Measurements from ENCODE around the gene SARS1.

Gene SARS1

DNA sequence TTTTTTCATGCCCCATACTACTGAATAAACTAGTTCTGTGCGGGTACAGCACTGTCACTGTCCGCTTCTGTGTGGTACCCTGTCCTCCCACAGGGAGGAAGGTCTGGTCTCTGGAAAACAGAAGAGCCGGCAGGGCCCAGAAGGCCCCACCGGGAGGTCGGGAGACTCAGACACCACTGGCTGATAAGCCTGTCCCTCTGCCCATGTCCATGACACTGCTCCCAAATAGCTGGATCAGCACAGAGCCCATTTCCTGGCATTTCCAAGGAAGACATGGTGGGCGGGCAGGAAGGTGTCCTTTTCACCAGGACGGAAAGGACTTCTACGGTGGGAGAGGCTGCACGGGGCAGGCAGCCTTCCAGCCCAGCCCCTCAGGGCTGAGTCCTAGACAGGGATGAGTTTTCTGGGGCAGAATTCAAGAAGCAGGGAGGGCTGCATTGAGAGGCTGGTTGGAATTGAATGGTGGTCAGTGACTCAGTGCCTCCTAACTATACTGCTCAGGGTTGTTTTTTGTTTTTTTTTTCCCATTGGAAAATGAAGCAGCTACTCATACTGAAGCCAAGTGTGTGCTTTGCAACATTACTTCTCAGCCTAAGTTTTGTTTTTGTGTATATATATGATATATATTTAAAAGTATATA lies 62.1 kb downstream of the SARS1 start:
- no CpG with 5 or more reads among the region's 9 CpGs for WGBS (ENCODE audit: insufficient coverage, insufficient read length)
- peaks cover 13% of the 10 kb centered on the region for H3K36me3 ChIP-seq (ENCODE audit: control insufficient read depth, insufficient read depth, low read length)
- H3K9me3 ChIP-seq (ENCODE audit: control insufficient read depth, insufficient read depth, low read length) = no peaks in the 10 kb centered on the region
- DNase-seq (ENCODE audit: low read depth, low spot score) = no peak
- H3K27ac ChIP-seq (ENCODE audit: low read length) = no peak overlapping the region
- no peaks in the 10 kb centered on the region for H3K27me3 ChIP-seq (ENCODE audit: control insufficient read depth, insufficient read depth, low read length)
- peaks cover 3% of the 10 kb centered on the region; the same call in 1 of the 2 replicates for H3K4me1 ChIP-seq (ENCODE audit: control insufficient read depth, insufficient read depth, low read length)
- no peak overlapping the region for H3K4me3 ChIP-seq (ENCODE audit: low read length)

DNA sequence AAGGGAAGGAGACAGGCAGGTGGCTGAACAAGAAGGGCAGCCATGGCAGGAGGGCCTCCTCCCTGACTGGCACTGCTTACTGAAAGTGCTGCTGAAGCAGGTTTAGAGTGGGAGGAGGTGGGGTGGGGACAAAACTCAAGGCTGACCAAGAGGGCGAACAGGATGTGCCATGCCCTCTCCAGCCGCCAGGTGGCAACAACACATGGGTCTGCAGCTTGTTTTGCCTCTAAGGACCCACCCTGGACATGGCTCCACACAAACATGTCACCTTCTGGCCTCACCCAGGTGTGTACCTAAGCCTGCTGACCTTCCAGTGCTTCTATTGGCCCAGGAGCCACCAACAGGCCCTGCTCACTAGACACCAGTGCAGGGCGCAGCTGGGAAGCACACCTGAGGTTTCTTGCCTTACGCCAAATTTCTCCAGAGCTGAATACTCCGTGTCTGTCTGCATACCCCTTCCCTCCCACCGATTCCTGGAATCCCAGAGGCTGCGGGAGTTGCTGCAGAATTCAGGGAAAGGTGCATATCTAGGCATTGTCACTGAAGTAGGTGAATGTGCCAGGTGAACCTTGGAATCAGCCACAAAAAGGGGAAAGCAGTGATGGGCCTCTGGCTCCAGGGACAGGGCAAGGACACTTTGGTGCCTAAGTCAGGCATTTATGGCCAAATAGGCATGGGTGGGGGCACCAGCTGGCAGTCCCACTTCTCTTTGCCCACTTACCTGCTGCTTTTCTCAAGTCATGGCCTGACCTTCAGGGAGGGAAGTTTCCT lies 63.9 kb downstream of the SARS1 start:
- Histone ChIP-seq H3K4me3 (ENCODE audit: low read length) (no peak overlapping the region), H3K4me1 (ENCODE audit: control insufficient read depth, insufficient read depth, low read length) (peaks cover 3% of the 10 kb centered on the region), H3K9me3 (ENCODE audit: control insufficient read depth, insufficient read depth, low read length) (no peaks in the 10 kb centered on the region), H3K36me3 (ENCODE audit: control insufficient read depth, insufficient read depth, low read length) (peaks cover 7% of the 10 kb centered on the region), H3K27ac (ENCODE audit: low read length) (no peak overlapping the region), H3K27me3 (ENCODE audit: control insufficient read depth, insufficient read depth, low read length) (no peaks in the 10 kb centered on the region)
- WGBS (ENCODE audit: insufficient coverage, insufficient read length) = no CpG with 5 or more reads among the region's 7 CpGs
- peak; percentile 82 for DNase-seq (ENCODE audit: low read depth, low spot score)

- Histone ChIP-seq H3K36me3 (ENCODE audit: control insufficient read depth, insufficient read depth, low read length) (peaks cover 7% of the 10 kb centered on the region; the same call in 1 of the 2 replicates), H3K4me1 (ENCODE audit: control insufficient read depth, insufficient read depth, low read length) (peaks cover 5% of the 10 kb centered on the region), H3K27ac (ENCODE audit: low read length) (no peak overlapping the region), H3K27me3 (ENCODE audit: control insufficient read depth, insufficient read depth, low read length) (no peaks in the 10 kb centered on the region), H3K9me3 (ENCODE audit: control insufficient read depth, insufficient read depth, low read length) (no peaks in the 10 kb centered on the region), H3K4me3 (ENCODE audit: low read length) (no peak overlapping the region)
- no CpG with 5 or more reads among the region's 5 CpGs for WGBS (ENCODE audit: insufficient coverage, insufficient read length)
- no peak for DNase-seq (ENCODE audit: low read depth, low spot score)
These were observed 66.0 kb downstream of the SARS1 start for GRCh38 chr1:109279615-109280278.

DNA sequence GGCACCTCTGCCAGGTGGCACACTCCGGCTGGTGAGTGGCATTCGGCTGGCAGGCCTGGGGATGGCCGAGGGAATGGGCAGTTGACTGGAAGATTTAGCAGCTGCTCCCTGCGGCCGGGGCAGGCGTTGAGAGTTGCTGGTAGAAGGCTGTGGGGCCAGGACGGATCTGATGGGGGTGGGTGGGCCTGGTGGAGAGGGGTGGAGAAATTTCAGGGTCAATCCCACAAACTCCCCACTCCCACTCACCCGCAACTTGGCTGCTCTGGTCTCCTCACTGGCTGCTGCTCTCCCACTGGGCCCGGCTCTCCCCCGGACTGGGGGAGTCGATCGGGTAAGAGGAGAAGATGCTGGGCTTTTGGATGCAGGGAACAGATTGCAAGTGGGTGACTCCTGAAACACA lies 67.1 kb downstream of the SARS1 start:
- H3K27ac ChIP-seq (ENCODE audit: low read length) = no peak overlapping the region
- no peak for DNase-seq (ENCODE audit: low read depth, low spot score)
- H3K4me1 ChIP-seq (ENCODE audit: control insufficient read depth, insufficient read depth, low read length) = peaks cover 5% of the 10 kb centered on the region; the same call in 1 of the 2 replicates
- H3K4me3 ChIP-seq (ENCODE audit: low read length) = no peak overlapping the region
- peaks cover 7% of the 10 kb centered on the region; the same call in 1 of the 2 replicates for H3K36me3 ChIP-seq (ENCODE audit: control insufficient read depth, insufficient read depth, low read length)
- WGBS (ENCODE audit: insufficient coverage, insufficient read length) = no CpG with 5 or more reads among the region's 12 CpGs
- no peaks in the 10 kb centered on the region for H3K9me3 ChIP-seq (ENCODE audit: control insufficient read depth, insufficient read depth, low read length)
- H3K27me3 ChIP-seq (ENCODE audit: control insufficient read depth, insufficient read depth, low read length) = no peaks in the 10 kb centered on the region

DNA sequence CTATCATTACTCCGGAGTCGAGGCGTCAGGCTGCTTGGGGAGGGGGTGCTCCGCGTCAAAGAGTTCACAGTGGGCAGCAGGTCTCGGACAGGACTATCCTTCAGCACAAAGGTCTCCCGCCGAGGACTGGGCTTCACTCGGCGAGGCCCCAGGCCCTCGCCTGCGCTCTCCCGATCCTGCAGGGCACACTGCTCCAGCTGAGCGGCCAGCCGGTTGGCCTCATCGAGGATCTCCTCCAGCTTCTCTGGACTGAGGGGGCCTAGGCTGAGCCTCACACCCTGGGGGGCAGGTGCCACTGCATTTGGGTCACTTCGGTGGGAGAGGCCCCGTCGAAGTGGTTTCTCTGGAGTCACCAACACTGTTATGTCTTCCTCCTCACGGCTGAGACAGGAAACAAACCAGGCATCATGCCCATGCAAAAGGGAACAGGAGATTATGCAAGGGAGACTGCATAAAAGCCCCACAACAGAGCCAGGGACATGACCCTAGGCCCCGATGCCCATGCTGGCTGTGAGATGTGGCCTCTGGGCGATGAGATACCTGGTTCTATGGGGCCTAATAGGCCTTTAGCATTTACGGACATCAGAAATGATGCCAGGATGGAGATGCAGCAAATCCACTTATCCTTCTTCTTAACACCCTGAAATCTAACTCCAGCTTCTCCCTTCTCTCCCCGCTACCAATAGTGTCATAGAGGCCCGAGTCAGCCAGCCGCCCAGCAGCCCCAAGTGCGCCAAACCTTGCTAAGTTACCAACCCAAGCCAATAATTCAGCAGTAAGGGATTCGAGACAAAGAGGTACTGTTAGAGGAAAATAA lies 68.2 kb downstream of the SARS1 start:
- no CpG with 5 or more reads among the region's 28 CpGs for WGBS (ENCODE audit: insufficient coverage, insufficient read length)
- no peak overlapping the region for H3K27ac ChIP-seq (ENCODE audit: low read length)

GRCh38 chr1:109282497-109282951 lies 68.8 kb downstream of the SARS1 start:
- peaks cover 7% of the 10 kb centered on the region; the same call in 1 of the 2 replicates for H3K36me3 ChIP-seq (ENCODE audit: control insufficient read depth, insufficient read depth, low read length)
- WGBS (ENCODE audit: insufficient coverage, insufficient read length) = no CpG with 5 or more reads among the region's 10 CpGs
- peaks cover 5% of the 10 kb centered on the region; the same call in 1 of the 2 replicates for H3K4me1 ChIP-seq (ENCODE audit: control insufficient read depth, insufficient read depth, low read length)
- no peak for DNase-seq (ENCODE audit: low read depth, low spot score)
- no peaks in the 10 kb centered on the region for H3K9me3 ChIP-seq (ENCODE audit: control insufficient read depth, insufficient read depth, low read length)
- H3K4me3 ChIP-seq (ENCODE audit: low read length) = peak overlapping the region; percentile 94; the same call in 1 of the 2 replicates
- no peaks in the 10 kb centered on the region for H3K27me3 ChIP-seq (ENCODE audit: control insufficient read depth, insufficient read depth, low read length)
- H3K27ac ChIP-seq (ENCODE audit: low read length) = no peak overlapping the region

More for the DNA sequence above, 68.2 kb downstream of the SARS1 start:
- peaks cover 7% of the 10 kb centered on the region; the same call in 1 of the 2 replicates for H3K36me3 ChIP-seq (ENCODE audit: control insufficient read depth, insufficient read depth, low read length)
- H3K9me3 ChIP-seq (ENCODE audit: control insufficient read depth, insufficient read depth, low read length) = no peaks in the 10 kb centered on the region
- H3K27me3 ChIP-seq (ENCODE audit: control insufficient read depth, insufficient read depth, low read length) = no peaks in the 10 kb centered on the region
- peak overlapping the region; percentile 94; the same call in 1 of the 2 replicates for H3K4me3 ChIP-seq (ENCODE audit: low read length)
- no peak for DNase-seq (ENCODE audit: low read depth, low spot score)
- H3K4me1 ChIP-seq (ENCODE audit: control insufficient read depth, insufficient read depth, low read length) = peaks cover 5% of the 10 kb centered on the region; the same call in 1 of the 2 replicates

- no peaks in the 10 kb centered on the region for H3K27me3 ChIP-seq (ENCODE audit: control insufficient read depth, insufficient read depth, low read length)
- H3K4me1 ChIP-seq (ENCODE audit: control insufficient read depth, insufficient read depth, low read length) = peaks cover 5% of the 10 kb centered on the region; the same call in 1 of the 2 replicates
- H3K36me3 ChIP-seq (ENCODE audit: control insufficient read depth, insufficient read depth, low read length) = peaks cover 7% of the 10 kb centered on the region; the same call in 1 of the 2 replicates
- no CpG with 5 or more reads among the region's 56 CpGs for WGBS (ENCODE audit: insufficient coverage, insufficient read length)
- peak within 1 kb of the TSS; percentile 94; the same call in 1 of the 2 replicates for H3K4me3 ChIP-seq (ENCODE audit: low read length)
- H3K9me3 ChIP-seq (ENCODE audit: control insufficient read depth, insufficient read depth, low read length) = no peaks in the 10 kb centered on the region
- DNase-seq (ENCODE audit: low read depth, low spot score) = peak; percentile 77
- H3K27ac ChIP-seq (ENCODE audit: low read length) = no peak within 1 kb of the TSS
These were observed 69.4 kb downstream of the SARS1 start, which contains the start of gene PSRC1 for GRCh38 chr1:109282952-109283747. Gene PSRC1 (minus strand): TSS chr1:109283145.

GRCh38 chr1:109283748-109284600 lies 70.3 kb downstream of the SARS1 start:
- Histone ChIP-seq H3K27me3 (ENCODE audit: control insufficient read depth, insufficient read depth, low read length) (no peaks in the 10 kb centered on the region), H3K4me1 (ENCODE audit: control insufficient read depth, insufficient read depth, low read length) (peaks cover 5% of the 10 kb centered on the region; the same call in 1 of the 2 replicates), H3K4me3 (ENCODE audit: low read length) (peak overlapping the region; percentile 94; the same call in 1 of the 2 replicates), H3K9me3 (ENCODE audit: control insufficient read depth, insufficient read depth, low read length) (no peaks in the 10 kb centered on the region), H3K27ac (ENCODE audit: low read length) (no peak overlapping the region), H3K36me3 (ENCODE audit: control insufficient read depth, insufficient read depth, low read length) (peaks cover 5% of the 10 kb centered on the region; the same call in 1 of the 2 replicates)
- WGBS (ENCODE audit: insufficient coverage, insufficient read length) = no CpG with 5 or more reads among the region's 17 CpGs
- no peak for DNase-seq (ENCODE audit: low read depth, low spot score)
